Body of pancreas (tissue), 4 donors: ENCODE results near the gene GPR107. TPM values are rescaled to one million over a fixed set of nuclear protein-coding genes. Genes with fewer than 3 reads are reported as not detected.
"Not testable (repeated sequence)": the region's sequence is repeated elsewhere in the genome, so short reads cannot be mapped to it uniquely, and the experiment has no call there.

ENCODE experiments used
- ATAC-seq: fragments of 150-250 bp; one replicate; pipeline ENCODE4 v1.9.1; 2016
- DNase-seq, 4 donors: peaks; one replicate each; pipeline ENCODE4 v3.0.0-alpha.2; 2019
- H3K27ac ChIP-seq, 4 donors: fragments of 200-600 bp; sonication (generic); 1 replicate in 3 of 4; 2 replicates in 1 of 4; pipeline versions ENCODE4 v1.5.1 to v1.6.1; 2016 to 2019; ENCODE audit warnings: mild to moderate bottlenecking in 1 of 4, mixed read lengths in 1 of 4, moderate library complexity in 1 of 4
- H3K27me3 ChIP-seq, 2 donors: fragments of 200-600 bp; sonication (generic); one replicate each; pipeline ENCODE4 v1.6.0; 2016; ENCODE audit warnings: mild to moderate bottlenecking in 1 of 2
- H3K36me3 ChIP-seq, 2 donors: fragments of 200-600 bp; sonication (generic); replicated peaks in 1 of 2; 2 replicates each; pipeline ENCODE4 v1.5.1; 2016; ENCODE audit warnings: low read depth in 2 of 2; ENCODE audit not compliant: insufficient read depth in 1 of 2
- H3K4me1 ChIP-seq: fragments of 200-600 bp; sonication (generic); one replicate; pipeline ENCODE4 v1.6.0; 2016
- H3K4me3 ChIP-seq, 2 donors: fragments of 200-600 bp; sonication (generic); 1 replicate in 1 of 2; 2 replicates in 1 of 2; pipeline ENCODE4 v1.5.1; 2016 to 2019
- H3K9me3 ChIP-seq, 3 donors: fragments of 200-600 bp; sonication (generic); 1 replicate in 2 of 3; 2 replicates in 1 of 3; pipeline ENCODE4 v1.5.1; 2016
- CTCF ChIP-seq, 7 experiments: fragments of 450-650 bp in 4 of 7; fragments of 200-600 bp in 3 of 7; sonication (generic) in 3 of 7; IDR thresholded peaks; one replicate each; pipeline ENCODE4 v1.5.1; 2016 to 2019; ENCODE audit warnings: antibody characterized with exemption in 7 of 7
- POLR2A ChIP-seq, 3 donors: fragments of 450-650 bp; IDR thresholded peaks; one replicate each; pipeline ENCODE4 v1.6.1; 2016; ENCODE audit warnings: antibody characterized with exemption in 3 of 3, mild to moderate bottlenecking in 2 of 3
- WGBS, 2 donors: methylation state at CpG; one replicate each; pipeline ENCODE4 v1.1.5; 2017; 5-methylcytosine and 5-hydroxymethylcytosine counted together
- intact Hi-C: fragments of 100-400 bp; cut with DNase I; formaldehyde crosslinking; loops from one replicate; pipeline ENCODE4 v1.15.1; 2023
- total RNA-seq, 2 donors: library from RNA; depleted of rRNA; stranded (reverse); fragments of >200 nt; gene quantifications; one replicate each; pipeline ENCODE4 v1.1.0, GENCODE V29; 2016

GPR107 gene
- total RNA-seq, 2 donors from 2014 or later = 9.6 to 11.4 TPM

DNA sequence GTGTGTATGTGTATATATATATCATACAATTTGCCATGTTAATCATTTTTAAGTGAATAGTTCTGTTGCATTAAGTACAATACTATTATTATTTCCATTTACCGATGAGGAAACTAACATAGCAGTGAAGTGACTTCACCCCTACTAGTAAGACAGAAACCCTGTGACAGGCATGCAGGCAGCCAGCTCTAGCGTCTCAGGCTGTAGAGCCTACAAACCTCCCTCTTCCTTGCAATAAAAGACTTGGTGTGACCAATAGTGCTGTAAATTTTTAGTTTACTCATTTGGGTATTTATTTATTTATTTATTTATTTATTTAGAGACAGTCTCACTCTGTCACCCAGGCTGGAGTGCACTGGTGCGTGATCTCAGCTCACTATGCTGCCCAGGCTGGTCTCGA, 35.4 kb upstream of the GPR107 start:
- TF ChIP-seq POLR2A (IDR thresholded peaks at IDR 0.05) (no peak), CTCF (IDR thresholded peaks at IDR 0.05) (no peak)
- WGBS, 2 donors = 87 to 94% methylated on average over 4 of the region's 4 CpGs
- H3K4me1 ChIP-seq = no peaks in the 10 kb centered on the region

GRCh38 chr9:130020618-130021017, 33.1 kb upstream of the GPR107 start:
- WGBS, 2 donors = 61 to 76% methylated on average over 7 of the region's 7 CpGs
- Histone ChIP-seq H3K4me1 (peaks cover 6% of the 10 kb centered on the region), H3K27ac (no peak overlapping the region), H3K27me3 (no peaks in the 10 kb centered on the region), H3K36me3 (no peaks in the 10 kb centered on the region), H3K4me3 (no peak overlapping the region), H3K9me3 (no peaks in the 10 kb centered on the region)
- ATAC-seq (no peak), DNase-seq (no peak)
- intact Hi-C loops = no loop called here
- TF ChIP-seq CTCF (IDR thresholded peaks at IDR 0.05) (no peak), POLR2A (IDR thresholded peaks at IDR 0.05) (no peak)

More for the DNA sequence above, 35.4 kb upstream of the GPR107 start:
- intact Hi-C loops = no loop called here
- H3K27ac ChIP-seq = no peak overlapping the region
- no peaks in the 10 kb centered on the region for H3K9me3 ChIP-seq
- ATAC-seq = no peak
- no peak overlapping the region for H3K4me3 ChIP-seq
- no peaks in the 10 kb centered on the region for H3K36me3 ChIP-seq
- no peaks in the 10 kb centered on the region for H3K27me3 ChIP-seq
- DNase-seq = no peak

DNA sequence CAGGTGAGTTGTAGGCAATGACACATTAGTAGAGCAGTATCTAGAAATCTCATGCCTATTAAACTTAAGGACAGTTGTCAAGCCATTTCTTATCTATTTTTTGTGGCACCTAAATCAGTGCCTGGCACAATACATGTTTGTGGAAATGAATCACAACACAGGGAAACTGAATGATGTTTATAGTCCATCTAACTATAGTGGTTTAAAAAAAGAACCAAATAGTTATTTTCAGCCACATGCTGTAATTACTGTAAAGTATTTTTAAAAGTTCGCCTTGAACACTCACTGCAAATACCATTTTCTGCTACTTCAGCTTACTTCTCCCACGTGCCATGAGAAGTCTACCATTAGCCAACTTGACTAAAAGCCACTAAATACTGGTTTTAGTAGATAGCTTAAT, 32.6 kb upstream of the GPR107 start:
- Histone ChIP-seq H3K4me1 (peaks cover 6% of the 10 kb centered on the region), H3K36me3 (no peaks in the 10 kb centered on the region), H3K4me3 (no peak overlapping the region), H3K9me3 (no peaks in the 10 kb centered on the region), H3K27ac (no peak overlapping the region), H3K27me3 (no peaks in the 10 kb centered on the region)
- intact Hi-C loops = no loop called here
- WGBS, 2 donors = 63 to 85% methylated on average over 2 of the region's 2 CpGs
- ATAC-seq (no peak), DNase-seq (no peak)
- TF ChIP-seq CTCF (IDR thresholded peaks at IDR 0.05) = no peak
- TF ChIP-seq POLR2A (IDR thresholded peaks at IDR 0.05) = no peak

- intact Hi-C loops, ATAC-seq, H3K27me3 ChIP-seq, DNase-seq, H3K4me3 ChIP-seq, H3K36me3 ChIP-seq, H3K4me1 ChIP-seq, H3K27ac ChIP-seq, H3K9me3 ChIP-seq: not testable (repeated sequence)
- 95 to 100% methylated on average over 3 of the region's 3 CpGs for WGBS, 2 donors
Measured at GRCh38 chr9:130021842-130022241, 31.9 kb upstream of the GPR107 start.

- WGBS, 2 donors = 82 to 83% methylated on average over 8 of the region's 8 CpGs
- DNase-seq = no peak
- no peaks in the 10 kb centered on the region for H3K36me3 ChIP-seq
- no peak overlapping the region for H3K4me3 ChIP-seq
- no peak for TF ChIP-seq CTCF (IDR thresholded peaks at IDR 0.05)
- TF ChIP-seq POLR2A (IDR thresholded peaks at IDR 0.05) = no peak
- H3K9me3 ChIP-seq = no peaks in the 10 kb centered on the region
- H3K27ac ChIP-seq = no peak overlapping the region
- ATAC-seq = no peak
- intact Hi-C loops = no loop called here
- H3K4me1 ChIP-seq = peaks cover 6% of the 10 kb centered on the region
- H3K27me3 ChIP-seq = no peaks in the 10 kb centered on the region
Measured at GRCh38 chr9:130022566-130023143, 31.1 kb upstream of the GPR107 start.
